Superior temporal gyrus (tissue), 1 donor: ENCODE measurements around the gene CD4.
A peak's percentile ranks its signal among the peaks of the same experiment; 100 is the strongest.

Experiments used
- DNase-seq: peaks from one replicate; pipeline ENCODE4 v3.0.0-alpha.2; 2016; ENCODE audit errors: extremely low spot score

The CD4 gene

DNA sequence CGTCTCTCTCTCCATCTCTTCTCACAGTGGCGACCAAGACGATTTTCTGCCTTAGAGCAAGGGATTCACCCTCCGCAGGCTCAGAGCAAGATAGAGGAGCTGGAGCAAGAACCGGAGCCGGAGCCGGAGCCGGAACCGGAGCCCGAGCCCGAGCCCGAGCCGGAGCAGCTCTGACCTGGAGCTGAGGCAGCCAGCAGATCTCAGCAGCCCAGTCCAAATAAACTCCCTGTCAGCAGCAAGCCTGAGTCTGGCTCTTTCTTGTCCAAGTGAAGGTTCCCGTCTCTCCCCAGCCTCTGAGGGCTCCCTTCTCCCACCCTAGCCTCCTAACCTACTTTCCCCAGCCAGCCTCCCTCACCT, 11.1 kb upstream of the CD4 start:
- DNase-seq = peak; percentile 35

DNA sequence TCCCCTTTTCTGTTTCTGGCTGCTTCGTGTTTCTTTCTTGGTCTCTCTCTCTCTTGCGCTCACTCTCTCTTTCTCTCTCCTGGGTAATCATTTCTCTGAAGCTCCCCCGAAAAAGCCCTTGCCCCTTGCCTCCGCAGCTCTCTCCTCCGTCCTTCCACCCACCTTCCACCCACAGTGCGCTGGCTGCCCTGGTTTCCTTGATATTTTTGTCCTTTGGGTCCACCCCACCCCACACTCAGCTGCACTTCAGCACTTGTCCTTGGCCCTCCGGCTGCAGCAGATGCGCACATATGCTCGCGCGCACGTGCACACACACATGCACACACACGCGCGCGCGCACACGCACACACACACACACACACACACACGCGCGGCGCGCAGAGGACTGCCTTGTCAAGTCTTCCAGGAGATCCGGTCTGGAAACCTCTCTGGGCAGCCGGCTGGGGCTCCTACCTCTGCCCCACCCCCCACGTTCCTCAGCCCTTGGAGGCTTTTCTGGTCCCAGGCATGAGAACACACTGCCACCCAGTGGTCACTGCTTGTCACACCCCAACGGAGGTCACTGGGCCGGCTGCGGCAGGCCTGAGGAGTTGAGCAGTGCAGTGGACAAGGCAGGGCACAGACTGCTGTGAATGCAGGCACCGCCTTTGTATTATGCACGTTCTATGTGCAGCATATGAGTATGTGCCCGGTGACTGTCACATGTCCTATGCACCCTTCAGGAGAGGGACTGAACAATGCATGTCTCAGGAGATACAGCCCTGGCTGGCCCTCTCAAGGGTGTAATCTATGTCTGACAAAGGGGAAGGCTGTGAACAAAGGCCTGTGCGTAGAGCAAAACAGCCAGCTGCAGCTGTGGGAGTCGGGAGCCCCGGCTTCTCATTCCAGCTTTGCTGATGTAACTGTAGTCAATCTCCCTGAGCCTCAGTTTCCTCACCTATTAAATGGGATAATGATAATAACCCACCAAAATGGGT, 10.5 kb upstream of the CD4 start:
- peak; percentile 95 for DNase-seq

DNA sequence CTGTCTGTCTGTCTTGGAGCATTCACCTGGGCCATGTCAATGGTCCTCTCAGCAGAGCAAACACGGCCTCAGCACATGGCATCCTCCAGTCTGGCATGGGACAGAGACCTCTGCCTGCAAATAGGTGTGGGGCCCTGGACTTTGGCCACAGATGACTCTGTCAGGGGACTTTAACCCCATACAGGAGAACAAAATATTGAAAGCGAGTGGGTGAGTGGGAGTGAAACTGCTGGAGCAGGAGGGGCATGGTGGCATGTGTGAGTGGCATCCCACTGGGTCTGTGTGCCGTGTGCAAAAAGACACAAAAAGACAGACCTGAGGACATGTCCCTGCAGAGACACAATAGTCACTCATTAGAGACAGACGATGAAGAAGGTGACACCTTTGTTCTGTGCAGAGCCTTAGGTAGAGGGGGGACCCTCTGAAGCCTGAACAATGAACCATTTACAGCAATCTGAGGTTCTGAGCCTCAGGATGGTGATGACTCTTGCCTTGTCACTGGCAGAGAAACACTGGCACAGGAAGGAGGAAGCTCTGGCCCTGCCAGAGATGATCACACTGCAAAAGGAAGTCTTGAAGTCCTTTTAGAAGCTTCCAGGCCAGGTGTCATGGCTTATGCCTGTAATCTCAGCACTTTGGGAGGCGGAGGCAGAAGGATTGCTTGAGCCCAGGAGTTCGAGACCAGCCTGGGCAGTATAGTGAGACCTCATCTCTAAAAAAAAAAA, 9.5 kb upstream of the CD4 start:
- DNase-seq = no peak

GRCh38 chr12:6780573-6780972, 8.8 kb upstream of the CD4 start:
- no peak for DNase-seq

DNA sequence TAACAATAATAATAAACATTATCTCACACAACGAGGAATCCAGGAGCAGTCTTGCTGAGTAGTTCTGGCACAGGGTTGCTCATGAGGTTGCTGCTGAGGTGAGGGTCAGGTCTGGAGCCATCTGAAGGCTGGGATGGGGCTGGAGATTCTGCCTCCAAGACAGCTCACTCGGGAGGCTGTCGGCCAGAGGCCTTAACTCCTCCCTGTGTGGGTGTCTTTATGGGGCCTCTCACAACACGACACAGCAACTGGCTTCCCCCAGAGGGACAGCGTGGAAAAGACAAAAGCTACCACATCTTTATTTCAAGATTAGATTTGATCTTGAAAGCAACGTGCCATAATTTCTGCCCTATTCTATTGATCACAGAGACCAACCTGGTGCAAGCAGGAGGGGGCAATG, 7.2 kb upstream of the CD4 start:
- no peak for DNase-seq

GRCh38 chr12:6782850-6783566, 6.3 kb upstream of the CD4 start:
- no peak for DNase-seq

- DNase-seq = no peak
Observed at GRCh38 chr12:6783828-6784227, 5.5 kb upstream of the CD4 start.

- no peak for DNase-seq
Observed at GRCh38 chr12:6784296-6784695, 5.0 kb upstream of the CD4 start.

DNA sequence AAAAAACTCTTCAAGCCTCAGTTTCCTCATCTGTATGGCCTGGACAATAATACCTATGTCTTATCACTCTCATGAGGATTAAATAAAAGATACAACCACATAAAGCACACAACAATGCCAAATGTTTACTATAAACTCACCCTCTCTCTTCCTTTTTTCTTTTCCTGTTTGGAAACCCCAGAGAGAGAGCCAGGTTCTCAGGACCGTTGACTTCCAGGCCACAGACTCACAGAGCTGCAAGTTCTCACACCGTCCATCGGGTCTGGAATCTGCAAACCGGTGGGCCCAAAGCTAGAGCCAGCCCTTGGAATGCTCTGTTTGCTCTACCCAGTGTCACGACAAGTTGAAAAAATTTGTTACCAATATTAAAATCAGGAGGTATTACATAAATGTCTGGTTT, 4.6 kb upstream of the CD4 start:
- DNase-seq = no peak

DNA sequence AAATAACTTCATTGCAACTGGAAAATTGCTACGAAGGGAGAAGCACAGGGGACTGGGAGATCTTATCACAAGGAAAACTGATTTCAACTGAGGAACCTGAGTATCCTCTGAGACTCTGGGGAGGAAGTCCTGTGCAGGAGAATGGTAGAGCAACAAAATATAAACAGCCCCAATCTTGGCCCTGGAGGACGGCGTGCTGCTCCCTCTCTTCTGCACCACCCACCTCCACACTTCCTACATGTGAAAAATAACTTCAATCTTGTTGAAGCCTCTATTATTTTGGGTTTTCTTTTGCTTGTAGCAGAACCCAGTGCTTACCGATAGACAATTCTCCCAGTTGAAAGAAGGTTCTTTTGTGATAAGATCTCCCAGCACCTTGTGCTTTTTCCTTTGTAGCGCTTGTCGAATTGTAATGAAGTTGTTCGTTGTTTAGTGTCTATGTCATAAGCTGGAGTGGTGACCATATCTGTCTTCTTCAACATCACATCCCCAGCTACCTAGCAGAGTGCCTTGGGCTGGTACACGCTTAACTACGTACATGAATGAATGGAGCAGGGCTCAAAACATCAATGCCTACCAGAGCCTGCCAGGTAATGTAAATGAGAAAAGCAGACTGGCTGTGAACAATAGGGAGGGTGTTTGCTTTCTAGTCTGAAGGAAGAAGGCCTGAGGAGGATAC, 2.8 kb upstream of the CD4 start:
- DNase-seq = peak; percentile 25

DNA sequence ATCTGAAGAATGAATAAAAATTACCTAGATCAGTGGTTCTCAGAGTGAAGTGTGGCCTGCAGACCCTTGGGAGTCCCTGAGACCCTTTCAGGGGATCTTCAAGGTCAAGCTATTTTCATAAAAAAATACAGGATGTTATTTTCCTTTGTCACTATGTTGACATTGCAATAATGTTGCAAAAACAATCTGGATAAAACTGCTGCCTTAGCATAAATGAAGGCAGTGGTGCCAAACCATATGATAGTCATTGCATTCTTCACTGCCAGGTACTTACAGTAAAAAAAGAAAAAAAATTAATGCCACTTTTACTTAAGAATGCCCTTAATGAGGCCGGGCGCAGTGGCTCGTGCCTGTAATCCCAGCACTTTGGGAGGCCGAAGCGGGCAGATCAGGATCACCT, 2.0 kb upstream of the CD4 start:
- DNase-seq = no peak

- DNase-seq = no peak
Observed at GRCh38 chr12:6790496-6791150, 1.3 kb downstream of the CD4 start.

- no peak for DNase-seq
Observed at GRCh38 chr12:6791931-6792520, 2.7 kb downstream of the CD4 start.

DNA sequence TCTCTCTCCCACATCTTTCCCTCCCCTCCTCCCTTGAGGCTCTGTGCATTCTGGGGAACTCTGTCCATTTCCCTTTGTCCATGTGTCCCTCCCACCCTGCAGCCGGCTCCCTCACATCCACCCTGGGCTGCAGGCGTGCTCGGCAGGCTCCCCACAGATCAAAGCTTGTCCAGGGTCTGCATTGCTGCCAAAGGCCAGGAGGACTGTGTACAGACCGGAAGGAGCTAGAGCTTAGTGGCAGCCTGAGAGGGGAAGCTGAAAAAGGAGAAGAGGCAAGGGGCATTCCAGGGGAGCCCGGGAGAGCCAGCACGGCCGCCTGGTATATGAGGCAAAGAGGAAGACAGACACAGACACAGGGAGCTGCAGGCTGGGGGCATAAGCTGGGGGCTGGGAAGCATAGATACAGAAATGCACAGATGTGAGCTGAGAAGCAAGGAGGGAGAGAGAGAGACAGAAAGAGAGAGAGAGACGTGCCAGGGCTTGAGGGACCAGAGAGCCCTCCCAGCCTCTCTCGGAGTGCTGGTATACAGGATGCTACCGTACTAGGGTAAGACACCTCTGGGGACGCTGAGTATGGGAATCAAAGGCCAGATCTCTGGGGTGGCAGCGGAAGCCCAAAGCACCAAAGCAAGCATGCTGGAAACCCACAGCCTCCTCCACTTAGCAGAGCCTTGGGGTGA, 3.3 kb downstream of the CD4 start:
- peak; percentile 46 for DNase-seq

GRCh38 chr12:6795088-6795487, 5.8 kb downstream of the CD4 start:
- DNase-seq = no peak

DNA sequence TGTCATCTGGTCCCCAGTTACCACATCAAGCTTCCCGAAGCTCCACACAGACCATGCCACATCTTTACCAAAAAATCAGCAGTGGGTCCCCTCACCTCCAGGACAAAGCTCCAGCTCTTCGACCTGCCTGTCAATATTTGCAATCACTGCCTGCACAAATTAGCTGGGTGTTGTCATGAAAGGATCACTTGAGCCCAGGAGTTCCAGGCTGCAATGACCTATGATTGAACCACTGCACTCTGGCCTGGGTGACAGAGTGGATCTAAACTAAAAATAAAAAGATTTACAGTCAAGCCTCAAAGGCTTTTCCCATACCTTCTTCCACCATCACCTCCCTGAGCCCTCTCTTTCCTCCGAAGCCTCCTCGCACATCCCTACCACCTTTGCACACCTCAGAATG, 7.2 kb downstream of the CD4 start:
- DNase-seq = no peak

DNA sequence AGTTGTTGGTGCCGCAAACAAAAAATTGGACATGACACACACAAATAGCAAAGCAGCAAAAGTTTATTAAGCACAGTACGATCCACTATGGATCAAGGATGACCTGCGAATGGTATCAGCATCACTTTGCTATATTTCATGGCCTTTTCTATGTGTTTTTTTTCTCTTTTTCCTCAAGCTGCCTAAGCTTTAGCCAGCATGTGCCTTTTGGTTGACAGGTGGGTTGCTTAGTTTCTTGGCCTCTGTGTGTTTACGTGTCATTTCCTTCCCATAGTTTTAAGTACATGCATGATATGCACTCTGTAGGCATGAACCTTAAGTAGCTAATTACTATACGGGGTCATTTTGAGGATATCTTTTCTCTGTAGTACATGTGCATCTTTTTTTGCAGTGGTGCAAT, 9.8 kb downstream of the CD4 start:
- no peak for DNase-seq

- DNase-seq = no peak
Observed at GRCh38 chr12:6807170-6807569, 17.8 kb downstream of the CD4 start.

DNA sequence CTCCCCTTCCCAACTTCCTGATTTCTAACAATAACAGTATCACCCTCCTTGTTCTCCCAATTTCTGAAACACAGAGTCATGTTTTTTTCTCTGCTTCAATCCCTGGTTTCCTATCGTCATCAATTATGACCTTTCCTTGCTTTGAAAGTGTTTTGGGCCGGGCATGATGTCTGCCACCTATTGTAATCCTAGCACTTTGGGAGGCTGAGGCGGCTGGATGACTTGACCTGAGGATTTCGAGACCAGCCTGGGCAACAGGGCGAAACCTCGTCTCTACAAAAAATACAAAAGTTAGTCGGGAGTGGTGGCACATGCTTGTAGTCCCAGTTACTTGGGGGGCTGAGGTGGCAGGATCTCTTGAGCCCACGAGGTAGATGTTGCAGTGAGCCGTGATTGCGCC, 19.7 kb downstream of the CD4 start:
- no peak for DNase-seq

DNA sequence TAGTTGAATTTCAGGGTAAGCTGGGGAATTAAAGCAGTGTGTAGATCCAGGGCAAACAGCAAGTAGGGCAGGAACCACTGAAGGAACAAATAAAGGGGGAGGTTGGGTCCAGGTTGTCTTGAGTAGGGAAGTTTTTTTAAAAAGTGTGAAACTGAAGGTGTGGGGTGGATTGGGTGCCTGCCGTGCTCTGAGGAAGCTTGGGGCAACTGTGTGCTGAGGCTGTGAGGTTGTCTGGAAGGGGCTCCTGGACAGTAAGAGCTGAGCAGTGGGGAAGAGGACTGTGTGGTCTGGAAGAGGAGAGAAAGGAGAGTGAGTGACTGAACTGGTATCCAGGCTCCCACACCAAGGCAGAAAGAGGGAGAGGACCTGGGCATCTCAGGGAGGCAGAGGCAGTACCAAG, 21.4 kb downstream of the CD4 start:
- DNase-seq = no peak
